GM12872 (cell line): Measurements from ENCODE around the gene DPP4.

ENCODE experiments used
- CTCF ChIP-seq: IDR thresholded peaks from 3 replicates; pipeline ENCODE4 v1.5.1; 2011; ENCODE audit warnings: low read depth, mild to moderate bottlenecking, low read length, moderate library complexity; ENCODE audit not compliant: insufficient read depth

Gene DPP4

GRCh38 chr2:162004031-162004430, 70.0 kb downstream of the DPP4 start:
- TF ChIP-seq CTCF, result no peak

- TF ChIP-seq CTCF, result no peak
These were observed 71.3 kb downstream of the DPP4 start for GRCh38 chr2:162002623-162003235.

GRCh38 chr2:162000431-162000830, 73.6 kb downstream of the DPP4 start:
- TF ChIP-seq CTCF, result no peak

- no peak for TF ChIP-seq CTCF
These were observed 74.7 kb downstream of the DPP4 start for GRCh38 chr2:161999321-161999720.

GRCh38 chr2:161998857-161999256, 75.2 kb downstream of the DPP4 start:
- TF ChIP-seq CTCF, result no peak

GRCh38 chr2:161997916-161998471, 76.0 kb downstream of the DPP4 start:
- TF ChIP-seq CTCF, result no peak

- TF ChIP-seq CTCF, result no peak
These were observed 78.4 kb downstream of the DPP4 start for GRCh38 chr2:161995553-161996016.
